Muscle of back (tissue), 11 donors: ENCODE results near the gene ISCU. TPM values are rescaled to one million over a fixed set of nuclear protein-coding genes. Genes with fewer than 3 reads are reported as not detected.

Source experiments
- DNase-seq, 3 donors: peaks; one replicate each; pipeline versions ENCODE4 v3.0.0 to v3.0.0-alpha.2; 2013
- polyA plus RNA-seq, 10 donors: library from polyadenylated mRNA; unstranded; fragments of 120-200 nt; gene quantifications; one replicate each; pipeline ENCODE4 v1.2.1, GENCODE V29; 2013; ENCODE audit not compliant: insufficient read length in 10 of 10

The ISCU gene
- polyA plus RNA-seq, 10 donors = 82.1 to 99.6 (median 88.4) TPM

- no peak for DNase-seq
Measured at GRCh38 chr12:108602976-108603704, 40.7 kb downstream of the ISCU start.

- no peak for DNase-seq
Measured at GRCh38 chr12:108603743-108604142, 41.3 kb downstream of the ISCU start.

GRCh38 chr12:108604208-108604941, 42.0 kb downstream of the ISCU start:
- no peak for DNase-seq

- no peak for DNase-seq
Measured at GRCh38 chr12:108605000-108605689, 42.7 kb downstream of the ISCU start.

GRCh38 chr12:108605690-108606406, 43.5 kb downstream of the ISCU start:
- no peak for DNase-seq

- DNase-seq = no peak
Measured at GRCh38 chr12:108606492-108606891, 44.1 kb downstream of the ISCU start.

GRCh38 chr12:108607981-108608600, 45.7 kb downstream of the ISCU start:
- no peak for DNase-seq

GRCh38 chr12:108608616-108609015, 46.2 kb downstream of the ISCU start:
- DNase-seq = no peak

- DNase-seq = peak; percentile 92 to 97 (median 93)
Measured at GRCh38 chr12:108609537-108610335, 47.3 kb downstream of the ISCU start.

- no peak for DNase-seq
Measured at GRCh38 chr12:108610336-108610815, 48.0 kb downstream of the ISCU start.

- DNase-seq = no peak
Measured at GRCh38 chr12:108610856-108611605, 48.6 kb downstream of the ISCU start.

GRCh38 chr12:108611884-108612415, 49.6 kb downstream of the ISCU start:
- peak in 1 of 3 donors; percentile 80 for DNase-seq

- DNase-seq = no peak
Measured at GRCh38 chr12:108612788-108613282, 50.4 kb downstream of the ISCU start.

GRCh38 chr12:108613548-108613947, 51.2 kb downstream of the ISCU start:
- no peak for DNase-seq

- no peak for DNase-seq
Measured at GRCh38 chr12:108614041-108614440, 51.6 kb downstream of the ISCU start.

- no peak for DNase-seq
Measured at GRCh38 chr12:108614639-108615038, 52.2 kb downstream of the ISCU start.

- DNase-seq = no peak
Measured at GRCh38 chr12:108615918-108616317, 53.5 kb downstream of the ISCU start.

GRCh38 chr12:108616359-108616758, 54.0 kb downstream of the ISCU start:
- no peak for DNase-seq
